ENCODE measurements around the gene CMTR1. TPM values are rescaled to one million over a fixed set of nuclear protein-coding genes. Genes with fewer than 3 reads are reported as not detected.

The CMTR1 gene
- total RNA-seq, 1 experiment from 2014 or later: 24.5 TPM

- no TSS peak for BruUV-seq (replicated peaks)
- DNase-seq (ENCODE audit: unreplicated experiment): no peak
- CTCF ChIA-PET: interaction anchor here (0.5 to 1.2 kb wide), 19 partner anchors 8 to 1654 kb away, joined by 3 to 6 read pairs (median 3); no protein-coding TSS in a partner anchor
- Mint-ChIP-seq H3K4me1 (ENCODE audit: insufficient read depth, unreplicated experiment) (peaks cover 10% of the 10 kb centered on the region), H3K36me3 (ENCODE audit: insufficient read depth, unreplicated experiment) (peaks cover 13% of the 10 kb centered on the region), H3K27ac (ENCODE audit: low read depth, unreplicated experiment) (no peak overlapping the region), H3K9me3 (ENCODE audit: unreplicated experiment) (no peaks in the 10 kb centered on the region), H3K4me3 (ENCODE audit: unreplicated experiment) (no peak overlapping the region), H3K27me3 (ENCODE audit: insufficient read depth, unreplicated experiment) (no peaks in the 10 kb centered on the region)
- TF ChIP-seq CTCF (IDR thresholded peaks at IDR 0.05; ENCODE audit: unreplicated experiment): no peak
- POLR2A ChIA-PET: interaction anchor here (0.6 kb wide), 1 partner anchor 45 kb away, joined by 3 read pairs; no protein-coding TSS in a partner anchor
- intact Hi-C loops (cut with micrococcal nuclease): loop anchor here (1.0 kb wide), 2 partner anchors 82 to 208 kb away; no protein-coding TSS in a partner anchor
Measured at GRCh38 chr6:37484786-37485170, 51.8 kb downstream of the CMTR1 start.

- ChIA-PET CTCF (interaction anchor here (0.5 to 1.4 kb wide), 17 partner anchors 9 to 1654 kb away, joined by 3 to 6 read pairs (median 3); no protein-coding TSS in a partner anchor), POLR2A (interaction anchor here (0.6 kb wide), 1 partner anchor 45 kb away, joined by 3 read pairs; no protein-coding TSS in a partner anchor)
- H3K4me3 Mint-ChIP-seq (ENCODE audit: unreplicated experiment): no peak overlapping the region
- peaks cover 10% of the 10 kb centered on the region for H3K4me1 Mint-ChIP-seq (ENCODE audit: insufficient read depth, unreplicated experiment)
- peaks cover 13% of the 10 kb centered on the region for H3K36me3 Mint-ChIP-seq (ENCODE audit: insufficient read depth, unreplicated experiment)
- no peak overlapping the region for H3K27ac Mint-ChIP-seq (ENCODE audit: low read depth, unreplicated experiment)
- no peaks in the 10 kb centered on the region for H3K9me3 Mint-ChIP-seq (ENCODE audit: unreplicated experiment)
- no peak for DNase-seq (ENCODE audit: unreplicated experiment)
- no peaks in the 10 kb centered on the region for H3K27me3 Mint-ChIP-seq (ENCODE audit: insufficient read depth, unreplicated experiment)
- BruUV-seq (replicated peaks): no TSS peak
- no peak for TF ChIP-seq CTCF (IDR thresholded peaks at IDR 0.05; ENCODE audit: unreplicated experiment)
- intact Hi-C loops (cut with micrococcal nuclease): no loop called here
Measured at GRCh38 chr6:37485291-37485702, 52.3 kb downstream of the CMTR1 start.

DNA sequence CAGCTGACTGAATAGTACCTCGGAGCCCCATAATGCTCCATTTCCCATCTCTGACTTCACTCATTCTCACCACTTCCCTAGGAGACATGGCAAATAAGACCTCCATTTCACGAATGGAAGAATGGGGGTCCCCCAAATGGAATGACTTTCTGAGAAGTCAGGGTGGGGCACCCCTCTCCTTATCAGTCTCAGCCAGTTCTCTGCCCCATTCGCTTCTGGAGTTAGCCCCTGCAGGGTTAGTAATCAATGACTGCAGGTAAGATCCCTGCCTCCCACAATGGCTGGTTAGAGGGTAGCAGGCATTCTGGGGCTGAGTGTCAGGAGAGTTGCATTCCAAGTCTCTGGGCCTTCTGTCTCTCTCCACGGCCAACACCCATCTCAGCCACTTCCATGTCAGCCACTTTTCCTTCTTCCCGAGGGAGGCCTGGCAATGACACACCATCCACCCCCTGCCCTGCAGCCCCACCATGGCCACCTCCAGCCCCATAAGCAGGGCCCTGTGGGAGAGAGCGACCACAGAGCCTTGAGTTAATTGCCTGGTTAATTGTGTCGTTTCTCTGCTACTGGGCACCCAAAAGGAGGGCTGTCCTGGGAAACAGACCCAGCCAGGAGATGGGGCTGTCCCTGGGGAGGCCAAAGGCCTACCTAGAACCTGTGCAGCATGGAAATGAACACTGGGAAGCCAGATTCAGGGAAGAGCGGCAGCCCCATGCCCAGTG is 53.3 kb downstream of the CMTR1 start:
- H3K4me3 Mint-ChIP-seq (ENCODE audit: unreplicated experiment): no peak overlapping the region
- CTCF ChIA-PET: interaction anchor here (1.1 to 1.4 kb wide), 2 partner anchors 13 to 199 kb away, joined by 3 to 4 read pairs; no protein-coding TSS in a partner anchor
- TF ChIP-seq CTCF (IDR thresholded peaks at IDR 0.05; ENCODE audit: unreplicated experiment): no peak
- intact Hi-C loops (cut with micrococcal nuclease): no loop called here
- no peak for DNase-seq (ENCODE audit: unreplicated experiment)
- H3K36me3 Mint-ChIP-seq (ENCODE audit: insufficient read depth, unreplicated experiment): peaks cover 13% of the 10 kb centered on the region
- no peaks in the 10 kb centered on the region for H3K9me3 Mint-ChIP-seq (ENCODE audit: unreplicated experiment)
- BruUV-seq (replicated peaks): no TSS peak
- H3K27ac Mint-ChIP-seq (ENCODE audit: low read depth, unreplicated experiment): no peak overlapping the region
- H3K27me3 Mint-ChIP-seq (ENCODE audit: insufficient read depth, unreplicated experiment): no peaks in the 10 kb centered on the region
- H3K4me1 Mint-ChIP-seq (ENCODE audit: insufficient read depth, unreplicated experiment): peaks cover 10% of the 10 kb centered on the region
- POLR2A ChIA-PET: no interaction called here

DNA sequence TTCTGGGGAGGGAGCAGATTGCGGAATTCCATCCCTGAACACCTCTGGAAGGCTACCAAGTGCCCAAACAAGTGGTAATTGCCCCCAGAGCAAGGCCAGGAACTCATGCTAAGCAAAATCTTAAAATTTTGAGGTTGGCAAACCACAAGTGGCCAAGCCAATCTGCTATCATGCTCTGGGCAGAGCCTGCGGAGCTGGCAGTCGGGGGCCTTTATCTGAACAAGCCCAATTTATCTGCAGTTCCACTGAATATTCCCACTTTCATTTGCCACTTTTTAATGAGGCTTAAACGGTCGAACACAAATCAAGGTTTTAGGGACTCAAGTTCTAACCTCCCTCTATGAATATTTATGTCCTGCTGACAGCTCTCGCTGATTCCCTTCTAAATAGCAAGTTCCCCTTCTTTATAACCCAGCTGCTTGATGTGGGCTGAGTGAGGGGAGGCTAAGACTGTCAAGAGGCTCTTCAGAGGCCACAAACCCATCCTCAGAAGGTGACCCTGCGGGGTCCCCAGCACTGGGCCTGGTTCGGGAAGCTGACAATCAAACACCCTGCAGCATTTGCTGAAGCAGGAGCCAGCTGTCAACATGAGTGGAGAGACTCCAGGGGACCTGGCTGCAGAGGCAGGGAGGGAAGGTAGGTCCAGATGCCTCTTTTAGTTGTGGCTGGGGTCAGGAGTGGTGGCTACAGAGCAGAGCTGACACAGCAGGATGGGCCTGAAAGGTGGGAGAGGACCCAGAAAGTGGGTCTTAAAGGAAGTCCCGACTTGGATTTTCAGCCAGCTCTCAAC is 54.8 kb downstream of the CMTR1 start:
- POLR2A ChIA-PET: interaction anchor here (0.6 to 1.2 kb wide), 3 partner anchors 11 to 223 kb away, joined by 3 read pairs; no protein-coding TSS in a partner anchor
- no peak for TF ChIP-seq CTCF (IDR thresholded peaks at IDR 0.05; ENCODE audit: unreplicated experiment)
- no peaks in the 10 kb centered on the region for H3K27me3 Mint-ChIP-seq (ENCODE audit: insufficient read depth, unreplicated experiment)
- intact Hi-C loops (cut with micrococcal nuclease): no loop called here
- no peaks in the 10 kb centered on the region for H3K9me3 Mint-ChIP-seq (ENCODE audit: unreplicated experiment)
- peaks cover 10% of the 10 kb centered on the region for H3K4me1 Mint-ChIP-seq (ENCODE audit: insufficient read depth, unreplicated experiment)
- DNase-seq (ENCODE audit: unreplicated experiment): no peak
- no peak overlapping the region for H3K27ac Mint-ChIP-seq (ENCODE audit: low read depth, unreplicated experiment)
- H3K4me3 Mint-ChIP-seq (ENCODE audit: unreplicated experiment): no peak overlapping the region
- H3K36me3 Mint-ChIP-seq (ENCODE audit: insufficient read depth, unreplicated experiment): peaks cover 8% of the 10 kb centered on the region
- BruUV-seq (replicated peaks): no TSS peak
- CTCF ChIA-PET: interaction anchor here (0.7 to 1.3 kb wide), 5 partner anchors 9 to 205 kb away, joined by 3 to 5 read pairs (median 3); no protein-coding TSS in a partner anchor

All from MCF 10A (cell line).